ENCODE data around the gene MCTP1. TPM values are rescaled to one million over a fixed set of nuclear protein-coding genes. Genes with fewer than 3 reads are reported as not detected.

The MCTP1 gene
- total and polyA plus RNA-seq, 4 experiments from 2014 or later = 0.31 to 0.42 (median 0.39) TPM; not detected in 1

DNA sequence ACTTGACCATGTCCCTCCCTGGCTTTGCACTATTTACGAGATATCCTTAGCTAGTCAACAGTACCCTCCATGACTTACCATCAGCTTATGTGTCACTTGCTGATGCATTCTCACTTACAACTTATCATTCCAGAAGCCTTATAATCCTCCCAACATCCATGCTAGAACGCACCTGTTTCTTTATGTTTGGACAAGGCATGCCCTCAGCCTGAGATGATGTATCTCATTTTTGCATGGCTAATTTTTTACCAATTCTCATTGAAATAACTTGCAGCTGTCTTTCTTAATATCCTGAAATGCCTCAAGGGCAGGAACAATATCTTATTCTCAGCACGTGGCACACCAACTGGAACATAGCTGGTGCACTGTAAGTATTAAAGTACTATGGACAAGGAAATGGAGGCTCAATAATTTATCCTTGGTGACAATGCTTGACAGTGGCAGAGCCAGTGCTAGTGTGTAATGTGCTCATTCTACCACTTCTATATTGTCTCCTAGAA lies 384.8 kb downstream of the MCTP1 start:
- Histone ChIP-seq H3K4me3 (ENCODE audit: low read length in 2 of 2) (no peak overlapping the region), H3K4me1 (ENCODE audit: insufficient read depth, low read length) (no peaks in the 10 kb centered on the region), H3K27ac (ENCODE audit: low read depth, low read length) (no peak overlapping the region), H3K27me3 (ENCODE audit: insufficient read depth, low read length) (no peaks in the 10 kb centered on the region), H3K36me3 (ENCODE audit: insufficient read depth, low read length) (no peaks in the 10 kb centered on the region), H3K9me3 (ENCODE audit: control insufficient read depth in 1 of 2, low read length in 2 of 2) (no peaks in the 10 kb centered on the region)
- ChIA-PET POLR2A (ENCODE audit: partially characterized antibody) (no interaction called here), CTCF (ENCODE audit: partially characterized antibody) (no interaction called here)
- DNase-seq = no peak
- Mint-ChIP-seq H3K27ac (no peak overlapping the region), H3K9me3 (no peaks in the 10 kb centered on the region), H3K36me3 (no peaks in the 10 kb centered on the region), H3K27me3 (peaks cover 0 to 3% of the 10 kb centered on the region in 2 donors), H3K4me3 (no peak overlapping the region), H3K4me1 (no peaks in the 10 kb centered on the region)
- intact Hi-C loops (cut with micrococcal nuclease) = no loop called here

DNA sequence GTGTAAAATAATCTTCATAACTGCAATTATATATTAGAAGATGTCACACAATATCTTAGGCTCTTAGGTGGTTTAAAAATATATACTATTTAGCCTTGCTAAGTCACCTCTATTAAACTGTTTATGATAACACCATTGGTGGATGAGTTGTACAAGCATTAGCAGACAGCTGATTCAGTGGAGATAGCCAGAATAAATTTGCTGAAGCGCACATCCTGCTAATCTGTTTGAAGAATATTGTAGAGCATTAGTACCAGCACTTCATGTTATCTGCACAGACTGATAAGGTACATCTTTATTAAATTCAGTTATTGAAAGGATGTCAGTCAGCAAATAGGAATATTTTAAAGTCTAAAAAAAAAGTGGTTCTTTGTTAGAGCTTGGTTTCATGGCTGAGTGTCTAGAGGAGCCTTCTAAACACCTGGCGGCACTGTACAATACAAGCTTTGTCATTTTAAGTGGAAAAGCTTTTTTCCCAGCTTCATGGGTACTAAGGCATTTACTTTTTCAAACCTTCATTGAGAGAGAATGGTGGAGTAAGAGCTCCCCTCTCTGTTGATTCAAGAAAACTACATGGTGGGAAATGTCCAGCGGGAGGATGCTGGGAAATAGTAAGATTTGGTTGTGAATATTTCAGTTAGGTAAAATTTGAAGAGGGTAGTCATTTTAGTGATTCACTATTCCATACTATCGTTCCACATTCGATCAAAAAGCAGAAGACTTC lies 391.3 kb downstream of the MCTP1 start:
- Mint-ChIP-seq H3K9me3 (no peaks in the 10 kb centered on the region), H3K4me1 (no peaks in the 10 kb centered on the region), H3K27ac (peak overlapping the region in 1 of 7 donors; percentile 57), H3K36me3 (no peaks in the 10 kb centered on the region), H3K4me3 (no peak overlapping the region), H3K27me3 (peaks cover 1 to 2% of the 10 kb centered on the region in 2 donors)
- no peak overlapping the region for H3K4me3 ChIP-seq (ENCODE audit: low read length in 2 of 2)
- DNase-seq = no peak
- H3K36me3 ChIP-seq (ENCODE audit: insufficient read depth, low read length) = no peaks in the 10 kb centered on the region
- H3K4me1 ChIP-seq (ENCODE audit: insufficient read depth, low read length) = no peaks in the 10 kb centered on the region
- ChIA-PET CTCF (ENCODE audit: partially characterized antibody) (no interaction called here), POLR2A (ENCODE audit: partially characterized antibody) (no interaction called here)
- no peak overlapping the region for H3K27ac ChIP-seq (ENCODE audit: low read depth, low read length)
- intact Hi-C loops (cut with micrococcal nuclease) = no loop called here
- H3K27me3 ChIP-seq (ENCODE audit: insufficient read depth, low read length) = no peaks in the 10 kb centered on the region
- no peaks in the 10 kb centered on the region for H3K9me3 ChIP-seq (ENCODE audit: control insufficient read depth in 1 of 2, low read length in 2 of 2)

DNA sequence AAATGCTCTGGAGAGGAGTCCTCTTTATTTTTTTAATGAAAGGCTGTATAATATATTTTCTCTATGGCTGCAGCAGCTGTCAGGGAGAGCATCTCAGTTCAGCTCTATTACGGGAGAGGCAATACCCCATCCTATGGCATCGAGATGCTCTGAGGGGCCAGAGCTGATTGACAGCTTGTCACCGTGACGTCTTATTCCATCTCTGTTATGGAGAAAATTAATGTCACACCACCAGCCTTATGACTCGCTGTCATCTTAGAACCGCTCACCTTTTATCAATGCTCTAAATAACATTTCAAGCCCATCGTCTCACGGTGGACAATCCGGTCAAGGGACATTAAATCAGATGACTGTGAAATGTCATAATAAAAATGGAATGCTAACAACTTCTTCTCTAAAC lies 392.9 kb downstream of the MCTP1 start:
- H3K36me3 Mint-ChIP-seq = no peaks in the 10 kb centered on the region
- intact Hi-C loops (cut with micrococcal nuclease) = no loop called here
- H3K9me3 Mint-ChIP-seq = no peaks in the 10 kb centered on the region
- no peaks in the 10 kb centered on the region for H3K4me1 Mint-ChIP-seq
- no peaks in the 10 kb centered on the region for H3K27me3 ChIP-seq (ENCODE audit: insufficient read depth, low read length)
- ChIA-PET POLR2A (ENCODE audit: partially characterized antibody) (no interaction called here), CTCF (ENCODE audit: partially characterized antibody) (no interaction called here)
- peaks cover 1 to 2% of the 10 kb centered on the region in 2 donors for H3K27me3 Mint-ChIP-seq
- H3K27ac Mint-ChIP-seq = no peak overlapping the region
- H3K27ac ChIP-seq (ENCODE audit: low read depth, low read length) = no peak overlapping the region
- DNase-seq = no peak
- no peak overlapping the region for H3K4me3 Mint-ChIP-seq
- no peak overlapping the region for H3K4me3 ChIP-seq (ENCODE audit: low read length in 2 of 2)
- no peaks in the 10 kb centered on the region for H3K9me3 ChIP-seq (ENCODE audit: control insufficient read depth in 1 of 2, low read length in 2 of 2)
- H3K36me3 ChIP-seq (ENCODE audit: insufficient read depth, low read length) = no peaks in the 10 kb centered on the region
- H3K4me1 ChIP-seq (ENCODE audit: insufficient read depth, low read length) = no peaks in the 10 kb centered on the region

DNA sequence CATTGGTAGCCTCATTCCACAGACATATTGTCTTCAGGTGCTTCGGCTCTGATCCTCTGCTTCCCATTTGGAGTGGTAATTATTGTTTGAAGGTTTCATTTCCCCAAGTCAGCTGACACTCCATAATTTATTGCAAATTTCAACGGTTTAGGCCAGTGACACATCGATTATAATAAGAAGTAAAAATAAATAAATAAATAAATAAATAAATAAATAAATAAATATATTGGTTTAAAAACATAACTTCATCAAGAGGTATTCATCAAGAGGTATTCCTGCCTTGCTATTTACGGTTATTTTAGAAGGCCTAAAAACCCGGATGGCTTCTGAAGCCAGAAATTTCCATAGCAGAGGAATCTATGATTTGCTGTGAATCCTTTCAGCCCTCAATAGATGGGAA lies 393.3 kb downstream of the MCTP1 start:
- H3K4me1 ChIP-seq (ENCODE audit: insufficient read depth, low read length) = no peaks in the 10 kb centered on the region
- Mint-ChIP-seq H3K27me3 (peaks cover 1 to 2% of the 10 kb centered on the region in 2 donors), H3K27ac (no peak overlapping the region), H3K4me1 (no peaks in the 10 kb centered on the region), H3K9me3 (no peaks in the 10 kb centered on the region), H3K36me3 (no peaks in the 10 kb centered on the region), H3K4me3 (no peak overlapping the region)
- ChIA-PET CTCF (ENCODE audit: partially characterized antibody) (no interaction called here), POLR2A (ENCODE audit: partially characterized antibody) (no interaction called here)
- H3K9me3 ChIP-seq (ENCODE audit: control insufficient read depth in 1 of 2, low read length in 2 of 2) = no peaks in the 10 kb centered on the region
- intact Hi-C loops (cut with micrococcal nuclease) = no loop called here
- H3K27ac ChIP-seq (ENCODE audit: low read depth, low read length) = no peak overlapping the region
- no peaks in the 10 kb centered on the region for H3K36me3 ChIP-seq (ENCODE audit: insufficient read depth, low read length)
- DNase-seq = no peak
- H3K27me3 ChIP-seq (ENCODE audit: insufficient read depth, low read length) = no peaks in the 10 kb centered on the region
- H3K4me3 ChIP-seq (ENCODE audit: low read length in 2 of 2) = no peak overlapping the region

DNA sequence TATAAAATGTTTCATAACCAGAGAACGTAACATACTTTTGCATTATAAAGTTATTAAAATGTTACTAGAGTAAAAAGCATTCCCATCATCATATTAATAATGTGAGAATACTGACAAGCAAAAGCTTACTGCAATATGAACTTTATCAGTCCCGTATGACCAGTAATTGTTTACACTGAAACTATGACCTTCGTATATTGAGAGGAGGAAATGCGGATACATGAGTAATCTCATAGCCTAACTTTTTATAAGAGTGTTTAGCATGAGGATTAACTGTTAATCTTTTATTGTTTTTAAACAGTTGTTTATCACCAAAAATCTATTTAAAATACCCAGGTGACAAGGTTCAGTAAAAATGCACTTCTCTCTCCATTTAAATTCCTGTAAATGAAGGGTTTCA lies 394.0 kb downstream of the MCTP1 start:
- no peak overlapping the region for H3K4me3 ChIP-seq (ENCODE audit: low read length in 2 of 2)
- H3K9me3 ChIP-seq (ENCODE audit: control insufficient read depth in 1 of 2, low read length in 2 of 2) = no peaks in the 10 kb centered on the region
- Mint-ChIP-seq H3K4me3 (no peak overlapping the region), H3K27me3 (peaks cover 0 to 1% of the 10 kb centered on the region in 2 donors), H3K27ac (no peak overlapping the region), H3K4me1 (no peaks in the 10 kb centered on the region), H3K36me3 (no peaks in the 10 kb centered on the region), H3K9me3 (no peaks in the 10 kb centered on the region)
- ChIA-PET CTCF (ENCODE audit: partially characterized antibody) (no interaction called here), POLR2A (ENCODE audit: partially characterized antibody) (no interaction called here)
- H3K36me3 ChIP-seq (ENCODE audit: insufficient read depth, low read length) = no peaks in the 10 kb centered on the region
- intact Hi-C loops (cut with micrococcal nuclease) = no loop called here
- no peak for DNase-seq
- no peaks in the 10 kb centered on the region for H3K27me3 ChIP-seq (ENCODE audit: insufficient read depth, low read length)
- H3K27ac ChIP-seq (ENCODE audit: low read depth, low read length) = no peak overlapping the region
- no peaks in the 10 kb centered on the region for H3K4me1 ChIP-seq (ENCODE audit: insufficient read depth, low read length)

DNA sequence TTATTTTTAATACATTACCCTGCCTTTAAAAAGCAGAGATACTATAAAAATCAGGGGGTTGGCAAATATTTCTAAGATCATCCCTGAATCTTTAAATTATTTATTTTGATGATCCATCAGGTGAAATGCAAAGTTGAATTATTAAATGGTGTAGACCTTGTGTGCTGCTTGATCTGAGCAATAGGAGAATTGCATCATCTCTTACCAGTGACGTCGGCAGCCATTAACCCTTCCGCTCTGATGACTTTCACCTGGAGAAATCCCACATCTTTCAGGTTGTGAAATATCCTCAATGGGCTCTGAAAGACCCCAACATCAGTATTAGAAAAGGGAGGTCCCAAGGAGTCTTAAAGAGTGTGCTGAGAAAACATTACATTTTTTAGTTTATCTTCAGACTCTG lies 396.2 kb downstream of the MCTP1 start:
- Mint-ChIP-seq H3K36me3 (no peaks in the 10 kb centered on the region), H3K9me3 (no peaks in the 10 kb centered on the region), H3K27me3 (peaks cover 0 to 1% of the 10 kb centered on the region in 2 donors), H3K27ac (no peak overlapping the region), H3K4me1 (no peaks in the 10 kb centered on the region), H3K4me3 (no peak overlapping the region)
- no peak for DNase-seq
- Histone ChIP-seq H3K9me3 (ENCODE audit: control insufficient read depth in 1 of 2, low read length in 2 of 2) (no peaks in the 10 kb centered on the region), H3K36me3 (ENCODE audit: insufficient read depth, low read length) (no peaks in the 10 kb centered on the region), H3K4me1 (ENCODE audit: insufficient read depth, low read length) (no peaks in the 10 kb centered on the region), H3K4me3 (ENCODE audit: low read length in 2 of 2) (no peak overlapping the region), H3K27me3 (ENCODE audit: insufficient read depth, low read length) (no peaks in the 10 kb centered on the region), H3K27ac (ENCODE audit: low read depth, low read length) (no peak overlapping the region)
- CTCF ChIA-PET (ENCODE audit: partially characterized antibody) = no interaction called here
- intact Hi-C loops (cut with micrococcal nuclease) = no loop called here
- POLR2A ChIA-PET (ENCODE audit: partially characterized antibody) = no interaction called here

DNA sequence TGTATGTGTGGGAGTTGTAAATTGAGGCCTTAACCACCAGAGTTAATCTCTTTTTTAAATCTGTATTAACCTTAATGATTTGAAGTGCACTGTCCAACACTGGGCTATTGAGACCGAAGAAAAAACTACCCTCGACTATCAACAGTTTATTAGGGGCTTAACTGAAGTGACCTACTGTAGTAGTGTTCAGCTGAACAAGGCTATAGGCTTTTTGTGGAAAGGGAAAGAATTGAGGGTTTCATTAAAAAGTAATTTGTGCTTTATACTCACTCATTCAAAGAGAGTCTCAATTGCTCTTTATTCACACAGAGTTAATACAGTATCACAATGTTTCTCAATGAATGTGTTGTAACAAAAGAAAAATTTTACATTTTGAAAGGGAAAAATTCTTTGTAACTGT lies 399.0 kb downstream of the MCTP1 start:
- intact Hi-C loops (cut with micrococcal nuclease) = no loop called here
- Histone ChIP-seq H3K4me1 (ENCODE audit: insufficient read depth, low read length) (no peaks in the 10 kb centered on the region), H3K9me3 (ENCODE audit: control insufficient read depth in 1 of 2, low read length in 2 of 2) (no peaks in the 10 kb centered on the region), H3K36me3 (ENCODE audit: insufficient read depth, low read length) (no peaks in the 10 kb centered on the region), H3K27me3 (ENCODE audit: insufficient read depth, low read length) (no peaks in the 10 kb centered on the region), H3K4me3 (ENCODE audit: low read length in 2 of 2) (no peak overlapping the region), H3K27ac (ENCODE audit: low read depth, low read length) (no peak overlapping the region)
- Mint-ChIP-seq H3K4me3 (no peak overlapping the region), H3K36me3 (no peaks in the 10 kb centered on the region), H3K27me3 (no peaks in the 10 kb centered on the region), H3K27ac (no peak overlapping the region), H3K9me3 (no peaks in the 10 kb centered on the region), H3K4me1 (no peaks in the 10 kb centered on the region)
- ChIA-PET CTCF (ENCODE audit: partially characterized antibody) (no interaction called here), POLR2A (ENCODE audit: partially characterized antibody) (no interaction called here)
- no peak for DNase-seq

DNA sequence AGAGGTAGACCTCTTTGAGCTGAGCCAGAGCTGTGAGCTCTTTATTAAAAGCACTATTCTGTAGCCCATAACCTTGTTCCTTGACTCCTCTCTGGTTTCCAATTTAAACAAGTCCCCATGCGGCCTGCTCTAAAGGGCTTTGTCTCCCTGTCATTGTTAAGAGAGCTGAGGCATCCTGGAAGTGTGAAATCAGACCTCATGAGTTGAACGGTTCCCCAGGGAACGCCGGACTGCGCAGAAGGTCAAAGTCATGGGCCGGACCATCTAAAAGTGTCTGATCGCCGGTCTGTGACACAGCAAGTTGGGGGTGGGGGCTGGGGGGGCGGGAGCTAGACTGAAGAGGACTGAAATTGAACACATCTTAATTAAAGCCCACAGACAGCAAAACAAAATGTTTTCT lies 400.6 kb downstream of the MCTP1 start:
- Mint-ChIP-seq H3K9me3 (no peaks in the 10 kb centered on the region), H3K27ac (no peak overlapping the region), H3K27me3 (no peaks in the 10 kb centered on the region), H3K36me3 (no peaks in the 10 kb centered on the region), H3K4me1 (no peaks in the 10 kb centered on the region), H3K4me3 (no peak overlapping the region)
- ChIA-PET CTCF (ENCODE audit: partially characterized antibody) (no interaction called here), POLR2A (ENCODE audit: partially characterized antibody) (no interaction called here)
- Histone ChIP-seq H3K36me3 (ENCODE audit: insufficient read depth, low read length) (no peaks in the 10 kb centered on the region), H3K27ac (ENCODE audit: low read depth, low read length) (no peak overlapping the region), H3K9me3 (ENCODE audit: control insufficient read depth in 1 of 2, low read length in 2 of 2) (no peaks in the 10 kb centered on the region), H3K27me3 (ENCODE audit: insufficient read depth, low read length) (no peaks in the 10 kb centered on the region), H3K4me3 (ENCODE audit: low read length in 2 of 2) (no peak overlapping the region), H3K4me1 (ENCODE audit: insufficient read depth, low read length) (no peaks in the 10 kb centered on the region)
- intact Hi-C loops (cut with micrococcal nuclease) = no loop called here
- DNase-seq = no peak

Measured in CD4-positive, alpha-beta memory T cell (primary cell).